Activated T-cell treated with anti-CD3 and anti-CD28 coated beads for 24 hours (primary cell): ENCODE results near the gene BUB1.
A peak's percentile ranks its signal among the peaks of the same experiment; 100 is the strongest.
"Not testable (repeated sequence)": the region's sequence is repeated elsewhere in the genome, so short reads cannot be mapped to it uniquely, and the experiment has no call there.

Source experiments
- DNase-seq: peaks from one replicate; pipeline ENCODE4 v3.0.0-alpha.2; 2020; ENCODE audit warnings: low read depth

BUB1 gene

GRCh38 chr2:110677530-110678456 lies at the start of gene BUB1:
BUB1 (minus strand) TSS chr2:110678063; CDS start chr2:110677995, 68 bp downstream.
- DNase-seq = peak; percentile 93

GRCh38 chr2:110726285-110726684 lies 48.4 kb upstream of the BUB1 start:
- no peak for DNase-seq

- DNase-seq = no peak
These were observed 48.0 kb upstream of the BUB1 start for GRCh38 chr2:110725859-110726258.

GRCh38 chr2:110725370-110725769 lies 47.5 kb upstream of the BUB1 start:
- DNase-seq = no peak

GRCh38 chr2:110724820-110725219 lies 47.0 kb upstream of the BUB1 start:
- no peak for DNase-seq

GRCh38 chr2:110720547-110720946 lies 42.7 kb upstream of the BUB1 start:
- no peak for DNase-seq

- DNase-seq = no peak
These were observed 41.1 kb upstream of the BUB1 start for GRCh38 chr2:110718990-110719389.

- DNase-seq = no peak
These were observed 40.5 kb upstream of the BUB1 start for GRCh38 chr2:110718382-110718781.

GRCh38 chr2:110717734-110718133 lies 39.9 kb upstream of the BUB1 start:
- no peak for DNase-seq

- no peak for DNase-seq
These were observed 39.2 kb upstream of the BUB1 start for GRCh38 chr2:110716959-110717645.

- DNase-seq = no peak
These were observed 36.8 kb upstream of the BUB1 start for GRCh38 chr2:110714452-110715224.

GRCh38 chr2:110713513-110714362 lies 35.9 kb upstream of the BUB1 start:
- DNase-seq = no peak

- DNase-seq = no peak
These were observed 34.9 kb upstream of the BUB1 start for GRCh38 chr2:110712737-110713136.

- no peak for DNase-seq
These were observed 30.6 kb upstream of the BUB1 start for GRCh38 chr2:110708455-110708854.

- DNase-seq = no peak
These were observed 29.6 kb upstream of the BUB1 start for GRCh38 chr2:110707386-110707965.

- no peak for DNase-seq
These were observed 24.9 kb upstream of the BUB1 start for GRCh38 chr2:110702514-110703380.

- DNase-seq = not testable (repeated sequence)
These were observed 20.4 kb upstream of the BUB1 start for GRCh38 chr2:110698253-110698652.

- DNase-seq = not testable (repeated sequence)
These were observed 17.5 kb upstream of the BUB1 start for GRCh38 chr2:110695146-110695898.

GRCh38 chr2:110691612-110692258 lies 13.9 kb upstream of the BUB1 start:
- DNase-seq = no peak
